Fibroblast of skin of left quadriceps (primary cell): ENCODE measurements around the gene NALCN.

Source experiments
- DNase-seq, 2 experiments: peaks; one replicate each; pipeline ENCODE4 v3.0.0-alpha.2; 2013; ENCODE audit warnings: low read depth in 2 of 2

NALCN gene

DNA sequence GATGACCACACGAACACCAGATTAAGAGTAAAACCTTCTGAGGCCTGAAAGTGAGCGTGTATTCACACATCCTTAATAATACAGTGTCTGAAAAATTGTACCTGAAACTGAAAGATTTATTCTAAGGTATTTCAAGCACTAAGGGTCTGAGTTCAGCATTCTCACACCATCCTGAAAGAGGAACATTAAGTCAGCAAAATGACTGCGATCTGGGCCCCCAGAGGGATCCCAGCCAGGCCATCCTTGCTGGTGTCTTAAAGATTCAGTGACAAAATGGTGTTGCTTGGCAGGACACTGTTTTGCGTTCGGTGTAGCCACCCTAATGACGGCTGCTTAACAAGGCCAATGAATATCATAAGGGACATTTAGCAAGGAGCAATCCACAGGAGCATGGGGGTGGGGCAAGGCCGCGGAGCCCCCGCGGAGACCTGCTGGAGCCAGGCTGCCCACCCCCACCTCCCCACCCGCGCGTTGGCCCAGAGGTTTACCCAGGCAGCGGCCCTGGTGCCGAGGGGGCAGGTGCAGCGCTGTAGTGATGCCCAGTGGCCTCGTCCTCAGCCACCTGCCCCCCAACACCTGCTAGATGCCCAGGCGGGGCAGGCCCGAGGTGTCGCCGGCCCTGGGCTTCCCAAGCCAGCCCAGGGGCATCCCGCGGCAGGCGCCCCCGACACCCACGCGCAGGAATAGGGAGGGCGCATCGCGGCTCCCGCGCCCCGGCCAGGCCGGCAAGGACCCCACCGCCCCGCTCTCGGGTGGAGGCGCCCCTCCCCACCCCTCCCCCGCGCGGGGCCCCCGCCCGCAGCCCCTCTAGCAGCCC, 742 bp downstream of the NALCN start:
- DNase-seq, result no peak

DNA sequence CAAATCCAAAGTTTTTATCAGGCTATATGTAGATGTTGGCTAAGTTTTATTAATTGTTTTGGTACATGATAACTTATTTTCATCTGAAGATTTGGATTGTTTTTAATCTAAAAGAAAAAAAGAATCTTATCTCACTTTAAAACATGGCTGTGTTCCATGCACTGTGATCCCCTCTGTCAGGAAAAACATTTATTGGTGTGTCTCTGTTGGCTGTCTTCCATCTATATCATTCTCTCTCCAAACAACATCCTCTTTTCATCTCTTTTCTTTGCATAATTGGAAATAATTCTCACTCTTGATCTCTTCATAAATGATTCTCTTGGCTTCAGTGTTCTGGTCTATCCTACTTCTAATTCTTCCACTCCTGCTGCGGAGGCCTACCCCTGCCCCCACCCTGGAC, 4.2 kb downstream of the NALCN start:
- no peak for DNase-seq

DNA sequence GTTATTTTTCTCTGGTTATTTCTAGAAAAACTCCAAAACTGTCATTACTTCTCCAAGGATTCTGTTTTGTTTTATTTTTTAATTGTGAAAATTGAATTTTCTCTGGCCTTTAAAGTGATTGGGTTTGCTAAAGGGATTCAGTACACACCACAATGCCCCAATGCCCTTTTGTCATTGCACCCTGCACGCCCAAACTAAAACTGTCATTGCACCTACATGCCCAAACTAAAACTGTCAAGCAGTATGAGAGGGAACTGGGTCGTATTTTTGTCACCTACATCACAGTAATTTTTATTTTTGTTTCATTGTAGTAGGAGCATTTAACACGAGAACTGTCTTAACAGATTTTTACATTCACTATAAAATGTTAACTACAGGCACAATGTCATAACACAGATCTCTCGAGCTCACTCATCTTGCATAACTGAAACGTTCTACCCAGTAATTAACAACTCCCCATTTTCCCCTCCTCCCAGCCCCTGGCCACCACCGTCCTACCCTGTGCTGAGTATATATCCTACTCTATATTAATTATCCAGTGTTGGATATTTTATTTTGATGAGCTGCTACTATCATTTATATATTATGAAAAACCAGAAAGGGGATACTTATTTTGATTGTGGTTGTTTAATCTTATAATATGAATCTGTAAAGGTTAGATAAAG, 7.2 kb downstream of the NALCN start:
- no peak for DNase-seq

DNA sequence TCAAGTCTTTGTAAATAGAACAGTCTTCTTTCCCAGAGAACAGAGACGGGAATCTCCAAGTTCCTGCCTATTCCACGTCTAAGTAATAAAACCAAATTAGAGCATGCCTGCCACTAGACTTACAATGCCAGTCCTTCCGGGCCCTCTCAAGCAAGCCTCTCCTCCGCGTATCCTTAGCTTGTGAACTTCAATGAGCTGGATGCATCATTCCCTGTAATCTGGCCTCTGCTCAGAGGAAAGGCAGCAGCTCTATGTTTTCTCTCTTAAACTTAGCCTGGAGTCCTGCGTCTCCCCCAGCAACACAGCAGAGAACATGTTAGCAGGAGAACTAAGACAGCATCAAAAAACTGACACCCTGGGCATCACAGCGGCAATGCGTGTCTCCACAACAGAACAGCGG, 8.2 kb downstream of the NALCN start:
- DNase-seq, result no peak

DNA sequence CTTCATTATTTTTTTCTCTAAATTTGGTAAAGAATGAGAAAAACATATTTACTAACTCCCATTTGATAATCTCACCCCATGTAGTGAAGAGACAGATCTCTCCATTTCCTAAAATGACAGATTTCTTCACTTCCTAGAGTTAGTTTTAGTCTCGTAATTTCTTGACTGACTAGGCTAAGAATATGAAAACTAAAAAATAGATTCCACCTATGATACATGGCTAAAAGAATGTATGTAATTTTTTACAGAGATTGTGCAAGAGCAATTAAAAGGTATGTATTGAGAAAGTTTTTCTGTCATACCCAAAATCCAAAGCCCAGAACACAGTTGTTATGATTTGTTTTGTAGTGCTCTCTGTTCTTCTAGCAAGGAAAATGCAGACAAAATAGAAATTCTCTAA, 9.5 kb downstream of the NALCN start:
- no peak for DNase-seq

DNA sequence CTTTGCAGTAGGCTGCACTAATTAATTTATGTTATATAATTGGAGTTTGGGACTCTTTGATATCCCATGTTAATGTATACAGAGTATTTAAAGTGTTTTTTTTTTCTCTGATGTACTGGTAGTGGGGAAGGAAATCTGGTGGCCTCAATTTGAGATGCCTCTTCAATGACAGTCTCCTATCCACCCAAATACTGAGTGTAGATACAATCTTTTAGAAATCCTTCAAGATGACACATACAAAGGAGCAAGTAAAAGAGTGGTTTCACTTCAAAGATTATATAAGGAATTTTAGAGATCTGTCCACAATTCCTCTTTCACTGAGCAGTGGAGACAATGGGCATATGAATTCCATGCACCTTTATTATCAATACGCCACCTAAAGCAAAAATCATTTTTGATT, 15.1 kb downstream of the NALCN start:
- no peak for DNase-seq

DNA sequence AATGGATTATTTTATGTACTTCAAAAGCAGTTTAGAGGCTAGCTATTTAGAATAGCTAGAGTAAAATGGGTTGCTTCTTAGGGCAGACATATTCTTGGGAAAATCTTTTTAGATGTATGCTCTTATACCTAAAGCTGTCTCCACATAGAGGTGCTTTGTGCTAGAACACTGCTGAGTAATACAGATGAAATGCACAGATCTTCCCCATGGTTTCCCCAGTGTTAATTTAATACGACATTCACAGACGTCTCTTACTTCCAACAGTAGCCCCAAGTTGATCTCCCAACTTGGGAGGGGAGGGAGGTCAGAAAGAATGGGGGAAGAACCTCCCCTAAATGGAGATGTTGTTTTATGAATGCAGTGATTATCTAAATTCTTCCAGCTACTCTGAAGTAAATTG, 16.9 kb downstream of the NALCN start:
- no peak for DNase-seq

DNA sequence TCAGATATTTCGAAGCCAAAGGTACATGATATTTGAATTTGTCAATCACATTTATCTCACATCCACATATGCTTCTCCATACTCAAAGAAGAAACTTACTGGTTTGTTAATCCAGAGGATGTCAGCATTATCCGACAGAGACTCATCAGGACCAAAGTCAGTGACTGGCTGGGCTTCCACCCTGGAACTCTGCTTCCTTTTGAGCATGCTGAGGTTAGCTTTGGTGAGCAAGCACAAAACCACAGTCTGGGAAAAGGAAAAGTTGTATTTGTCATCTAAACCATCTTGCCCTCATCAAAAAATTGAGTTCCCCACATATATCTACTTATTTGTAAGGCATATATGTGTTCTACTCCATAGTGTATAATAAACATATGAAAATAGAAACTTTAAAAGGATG, 17.4 kb downstream of the NALCN start:
- DNase-seq, result peak; percentile 19 to 35

DNA sequence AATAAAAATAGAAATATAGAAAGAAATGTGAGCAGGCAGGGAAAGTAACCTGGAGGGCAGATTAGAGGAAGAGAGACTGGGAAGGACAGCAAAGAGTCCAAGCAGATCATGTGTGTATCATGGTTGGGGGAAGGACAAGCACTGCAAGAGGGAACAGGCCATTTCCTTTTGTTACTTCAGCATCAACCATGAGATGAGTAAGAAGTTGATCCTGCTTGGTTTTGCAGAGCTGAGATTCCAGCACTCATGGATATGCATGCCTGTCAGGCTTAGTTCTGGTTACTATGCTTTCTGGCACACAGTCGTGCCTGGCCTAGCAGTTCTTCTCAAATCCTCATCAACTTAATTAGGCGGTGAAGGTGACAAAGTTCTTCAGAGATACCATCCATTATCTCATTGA, 18.1 kb downstream of the NALCN start:
- DNase-seq, result peak in 1 of 2 experiments; percentile 28

DNA sequence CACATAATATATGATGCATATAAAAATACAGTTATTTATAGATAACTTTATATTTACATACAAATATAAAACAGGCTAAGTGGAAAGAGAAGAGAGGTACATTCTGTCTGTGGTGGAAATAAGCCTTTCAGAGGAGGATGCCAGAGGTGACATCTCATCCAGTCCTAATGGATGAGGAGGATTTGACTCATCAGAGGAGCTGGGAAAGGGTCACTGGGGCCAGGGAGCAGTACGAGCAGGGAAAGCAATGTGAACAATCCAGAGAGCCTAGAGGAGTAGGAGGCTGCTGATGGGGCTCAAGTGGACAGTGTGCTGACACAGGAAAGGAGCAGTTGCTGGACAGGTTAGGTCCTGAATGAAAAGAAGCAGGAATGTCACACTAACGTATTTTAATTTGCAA, 18.6 kb downstream of the NALCN start:
- DNase-seq, result peak; percentile 31 to 42

DNA sequence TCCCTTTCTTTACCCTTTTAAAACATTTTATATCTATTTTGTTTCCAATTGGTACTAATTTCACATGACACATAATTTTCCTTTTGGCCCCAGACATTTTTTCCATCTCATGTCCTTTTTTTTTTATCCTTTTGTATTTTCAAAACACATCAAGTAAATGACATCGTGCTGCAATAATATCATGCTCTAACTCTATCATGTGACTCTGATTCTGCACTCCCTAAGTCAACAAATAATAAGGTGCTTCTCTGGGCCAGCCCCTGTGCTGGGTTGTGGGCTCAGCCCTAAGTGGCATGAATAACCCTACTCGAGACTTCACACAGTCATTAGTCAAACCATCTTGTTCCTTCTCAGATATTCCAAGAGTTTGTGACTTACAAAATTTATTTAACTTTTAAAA, 21.7 kb downstream of the NALCN start:
- no peak for DNase-seq

DNA sequence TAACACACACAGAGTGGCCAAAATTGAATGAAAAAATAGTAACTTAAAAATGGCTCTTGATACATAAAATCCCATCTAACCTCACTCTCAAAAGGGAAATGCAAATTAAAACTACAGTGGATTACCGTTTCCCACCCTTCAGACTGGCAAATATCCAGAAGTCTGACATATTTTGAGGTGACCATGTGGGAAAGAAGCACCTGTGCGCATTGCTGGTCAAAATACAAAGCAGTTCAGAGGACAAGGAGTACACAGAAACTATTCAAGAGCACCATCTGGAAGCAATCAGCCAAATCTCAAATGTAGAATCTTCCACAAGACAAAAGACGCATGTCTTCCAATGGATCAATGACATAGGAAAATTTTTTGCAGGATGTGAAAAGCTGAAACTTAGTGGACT, 23.2 kb downstream of the NALCN start:
- DNase-seq, result no peak

DNA sequence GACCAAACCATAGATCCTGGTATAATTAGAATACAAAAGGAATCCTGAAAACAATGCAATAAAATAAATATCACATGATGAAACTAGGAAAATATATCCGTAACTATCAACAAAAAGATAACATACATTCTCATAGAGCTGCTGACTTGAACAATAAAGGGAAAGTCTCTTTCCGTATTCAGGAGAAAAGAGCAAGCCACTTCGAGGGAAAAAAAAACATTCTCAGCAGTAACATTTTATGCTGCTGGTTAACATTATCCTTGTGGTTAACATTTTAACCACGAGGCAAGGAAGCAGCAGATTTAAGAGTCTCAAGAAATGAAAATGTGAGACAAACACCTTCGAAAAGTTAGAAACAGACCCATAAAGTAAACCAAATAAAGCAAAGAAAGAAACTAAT, 25.8 kb downstream of the NALCN start:
- peak; percentile 31 to 36 for DNase-seq

DNA sequence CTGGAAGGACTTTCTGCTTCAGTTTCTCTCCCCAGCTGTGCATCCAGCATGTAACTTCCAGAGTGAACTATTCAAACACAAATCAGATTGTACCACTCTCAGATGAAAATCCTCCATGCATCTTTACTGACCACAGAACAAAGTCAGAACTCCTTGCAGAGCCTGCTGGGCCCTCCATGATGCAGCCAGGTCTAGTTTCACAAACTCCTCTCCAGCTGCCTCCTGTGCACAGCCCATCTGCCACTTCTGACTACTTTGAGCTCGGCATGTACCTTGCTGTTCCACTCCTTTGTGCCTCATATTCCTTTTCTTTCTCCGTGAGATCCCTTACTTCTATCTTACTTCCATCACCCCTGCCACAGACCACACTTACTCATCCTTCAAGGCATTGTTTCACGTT, 31.4 kb downstream of the NALCN start:
- no peak for DNase-seq

DNA sequence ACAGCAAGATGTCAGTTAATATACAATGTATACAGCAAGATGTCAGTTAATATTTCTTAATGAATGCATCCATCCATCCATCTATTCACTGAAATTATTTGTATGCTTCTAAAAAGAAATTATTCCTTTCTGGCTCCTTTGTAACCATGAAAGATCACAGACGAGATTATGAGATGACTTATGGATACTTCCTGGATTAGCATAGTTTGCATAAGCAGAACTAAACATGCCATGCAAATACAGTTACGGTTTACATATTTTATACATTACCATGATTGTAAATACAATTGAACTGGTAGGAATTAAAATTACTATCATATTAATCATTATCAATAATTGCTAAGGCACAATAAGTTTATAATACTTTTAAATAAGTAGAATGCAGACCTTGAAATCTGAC, 32.7 kb downstream of the NALCN start:
- DNase-seq, result no peak

DNA sequence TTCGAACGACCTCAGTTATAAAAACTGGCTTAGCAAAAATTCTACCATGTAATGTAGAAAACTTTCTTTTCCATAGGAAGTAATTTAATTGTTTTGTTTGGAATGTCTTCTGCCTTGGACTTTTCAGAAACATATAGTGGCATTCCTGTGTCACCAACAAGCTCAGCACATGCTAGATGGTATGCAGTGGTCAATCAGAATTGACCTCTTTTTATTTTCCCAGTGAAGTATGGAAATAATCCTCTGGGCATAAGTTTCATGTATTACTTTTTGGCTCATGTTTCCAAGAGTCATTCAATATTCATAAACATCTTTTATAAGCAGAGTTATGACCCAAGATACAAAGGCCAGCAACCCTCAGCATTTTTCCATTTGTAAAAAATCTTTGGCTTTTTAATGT, 33.6 kb downstream of the NALCN start:
- DNase-seq, result no peak

DNA sequence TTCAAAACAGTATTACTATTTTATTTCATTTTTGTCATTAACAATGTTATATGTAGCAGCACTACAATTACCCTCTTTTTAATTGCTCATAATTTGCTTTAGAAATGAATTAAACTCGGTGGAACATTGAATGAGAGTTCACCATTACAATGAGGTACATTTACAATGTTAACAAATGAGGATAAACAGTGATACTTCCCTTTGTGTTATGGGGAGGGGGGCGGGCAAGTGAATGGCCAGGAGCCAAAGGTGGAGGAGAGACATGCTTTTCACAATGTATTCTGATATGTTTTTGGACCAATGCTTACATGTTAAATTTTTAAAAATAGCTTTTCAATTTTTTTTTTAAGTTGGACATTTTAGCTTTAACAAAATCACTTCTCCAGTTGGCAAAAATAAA, 34.2 kb downstream of the NALCN start:
- no peak for DNase-seq

DNA sequence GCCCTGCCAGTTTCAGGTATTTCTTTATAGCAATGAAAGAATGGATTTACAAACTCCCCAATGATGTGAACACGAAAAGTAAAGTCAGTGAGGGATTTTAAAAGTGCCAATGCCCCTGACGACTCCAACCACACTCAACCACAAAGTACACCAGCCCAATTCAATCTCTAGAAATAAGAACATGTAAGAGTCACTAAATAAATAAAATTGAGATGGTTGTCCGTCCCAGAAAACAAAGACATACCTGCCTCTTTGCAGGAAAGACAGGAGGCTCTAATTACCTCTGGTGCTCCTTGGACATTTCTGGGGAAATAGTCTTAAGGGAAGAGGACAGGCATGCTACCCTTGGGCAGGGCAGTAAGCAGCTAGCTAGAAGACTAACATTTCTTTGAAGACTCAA, 55.8 kb downstream of the NALCN start:
- no peak for DNase-seq

DNA sequence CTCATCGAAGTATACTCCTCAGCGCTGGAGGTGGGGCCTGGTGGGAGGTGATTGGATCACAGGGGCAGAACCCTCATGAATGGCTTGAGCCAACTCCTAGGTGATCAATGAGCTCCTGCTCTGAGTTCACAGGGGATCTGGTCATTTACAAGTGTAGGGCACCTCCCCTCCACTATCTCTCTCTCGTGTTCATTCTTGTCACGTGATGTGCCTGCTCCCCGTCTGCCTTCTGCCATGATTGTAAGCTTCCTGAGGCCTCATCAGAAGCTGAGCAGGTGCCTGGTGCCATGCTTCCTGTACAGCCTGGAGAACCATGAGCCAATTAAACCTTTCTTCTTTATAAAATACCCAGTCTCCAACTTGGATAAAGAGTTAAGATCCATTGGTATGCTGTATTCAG, 61.4 kb downstream of the NALCN start:
- no peak for DNase-seq

DNA sequence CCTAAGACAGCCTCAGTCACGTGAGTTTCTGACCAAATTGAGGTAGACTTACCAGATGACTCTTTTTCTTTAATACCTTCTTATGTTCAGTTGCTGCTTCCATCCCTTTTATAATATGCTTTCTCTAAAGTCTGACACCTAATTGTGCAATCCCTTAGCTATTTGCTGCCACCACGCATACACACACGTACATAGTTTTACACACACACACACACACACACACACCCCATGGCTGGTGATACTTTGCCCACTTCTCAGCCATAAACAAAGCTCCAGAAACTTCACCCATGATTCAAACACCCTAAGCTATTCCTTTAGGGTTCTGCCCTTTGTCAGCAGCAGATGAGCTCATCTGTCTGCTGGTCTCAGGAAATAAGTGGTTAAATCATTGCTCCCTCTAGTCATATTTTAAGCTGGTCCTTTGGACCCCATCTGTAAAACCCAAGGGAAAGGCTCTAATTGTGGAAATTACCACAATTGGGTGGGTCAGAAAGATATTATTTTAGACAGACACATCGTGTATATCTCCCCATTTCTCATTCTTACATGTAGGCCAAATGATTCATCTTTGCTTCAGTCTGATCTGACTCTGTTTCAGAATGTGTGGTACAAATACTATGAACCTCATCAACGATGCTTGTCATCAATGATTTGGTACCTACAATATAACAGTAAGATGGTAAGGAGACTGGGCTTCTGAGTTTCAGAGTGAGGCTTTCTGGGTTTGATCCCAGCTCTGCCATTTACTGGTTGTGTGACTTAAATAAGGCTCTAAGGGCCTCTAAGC, 69.2 kb downstream of the NALCN start:
- DNase-seq, result peak in 1 of 2 experiments; percentile 11

DNA sequence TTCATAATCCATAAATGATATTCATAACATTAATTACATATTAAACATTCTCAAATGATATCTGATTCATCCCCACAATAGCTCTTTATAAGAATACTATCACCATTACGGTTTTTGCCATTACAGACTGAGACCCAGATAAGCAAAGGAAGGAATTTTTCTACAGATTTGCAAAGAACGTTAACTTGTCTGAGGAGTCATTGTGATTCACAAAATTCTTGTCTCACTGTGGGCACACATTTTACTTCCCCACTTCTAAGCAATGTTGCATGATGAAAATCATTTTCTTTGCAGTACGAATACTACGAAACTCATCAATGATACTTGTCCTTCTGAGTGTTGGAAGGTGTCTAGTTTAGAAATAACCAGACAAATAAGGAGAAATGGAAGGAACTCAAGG, 70.1 kb downstream of the NALCN start:
- DNase-seq, result no peak

DNA sequence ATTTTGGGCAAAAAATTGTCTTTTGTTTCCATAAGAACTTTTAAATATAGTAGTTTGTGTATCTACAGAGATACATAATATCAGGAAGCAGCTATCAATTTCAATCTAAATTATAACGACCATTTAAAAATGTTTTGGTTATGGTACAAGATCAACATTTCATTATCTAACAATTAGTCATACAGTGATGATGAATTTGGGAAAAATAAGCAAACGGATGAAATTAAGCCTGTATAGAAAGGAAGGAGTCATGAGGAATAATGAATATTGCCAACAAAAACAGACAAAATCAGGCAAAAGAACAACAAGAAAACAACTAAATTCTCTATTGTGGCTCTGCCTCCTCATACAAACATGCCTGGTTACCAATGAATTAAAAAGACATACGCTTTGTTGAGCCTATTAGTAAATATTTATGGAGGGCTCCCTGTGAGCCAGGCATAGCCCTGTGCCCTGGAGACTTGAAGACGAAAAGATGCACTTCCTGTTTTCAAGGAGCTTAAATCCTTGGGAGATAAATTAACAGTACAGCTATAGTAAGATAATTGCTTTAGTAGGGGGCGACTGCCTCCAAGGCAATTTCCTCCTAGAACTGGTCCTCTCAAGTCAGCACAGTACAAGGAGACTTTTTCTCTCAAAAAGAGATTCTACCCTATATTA, 73.0 kb downstream of the NALCN start:
- DNase-seq, result no peak
